GM19455 (cell line): ENCODE measurements around the gene EPS8L3.
"Not testable (repeated sequence)": the region's sequence is repeated elsewhere in the genome, so short reads cannot be mapped to it uniquely, and the experiment has no call there.

ENCODE experiments used
- ATAC-seq: cut with Tn5 transposase; IDR thresholded peaks from one replicate; pipeline ENCODE4 v1.9.1; 2021; ENCODE audit not compliant: unreplicated experiment

EPS8L3 gene

DNA sequence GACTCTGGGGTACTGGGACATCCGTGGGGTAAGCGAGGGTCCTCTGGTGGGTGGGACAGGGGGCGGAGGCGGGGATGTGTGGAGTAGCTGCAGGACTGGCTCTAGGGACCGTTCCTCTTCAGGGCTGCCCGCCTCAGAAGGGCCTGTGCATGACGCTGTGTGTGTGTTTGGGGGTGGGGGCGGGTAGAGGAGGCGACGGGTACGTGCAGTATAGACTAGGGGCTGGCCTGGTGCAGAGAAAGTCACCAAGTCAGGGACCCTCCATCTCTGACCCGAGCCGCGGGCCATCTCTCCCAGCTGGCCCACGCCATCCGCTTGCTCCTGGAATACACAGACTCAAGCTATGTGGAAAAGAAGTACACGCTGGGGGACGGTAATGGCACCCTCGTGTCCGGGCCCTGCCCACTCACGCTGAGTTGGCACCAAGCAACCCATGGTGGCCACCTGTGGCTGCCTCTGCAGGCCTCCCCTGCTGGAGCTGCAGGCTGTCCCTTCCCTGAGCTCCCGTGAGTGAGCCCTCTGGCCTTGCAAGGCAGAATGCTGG lies 51.3 kb downstream of the EPS8L3 start:
- ATAC-seq: no peak

DNA sequence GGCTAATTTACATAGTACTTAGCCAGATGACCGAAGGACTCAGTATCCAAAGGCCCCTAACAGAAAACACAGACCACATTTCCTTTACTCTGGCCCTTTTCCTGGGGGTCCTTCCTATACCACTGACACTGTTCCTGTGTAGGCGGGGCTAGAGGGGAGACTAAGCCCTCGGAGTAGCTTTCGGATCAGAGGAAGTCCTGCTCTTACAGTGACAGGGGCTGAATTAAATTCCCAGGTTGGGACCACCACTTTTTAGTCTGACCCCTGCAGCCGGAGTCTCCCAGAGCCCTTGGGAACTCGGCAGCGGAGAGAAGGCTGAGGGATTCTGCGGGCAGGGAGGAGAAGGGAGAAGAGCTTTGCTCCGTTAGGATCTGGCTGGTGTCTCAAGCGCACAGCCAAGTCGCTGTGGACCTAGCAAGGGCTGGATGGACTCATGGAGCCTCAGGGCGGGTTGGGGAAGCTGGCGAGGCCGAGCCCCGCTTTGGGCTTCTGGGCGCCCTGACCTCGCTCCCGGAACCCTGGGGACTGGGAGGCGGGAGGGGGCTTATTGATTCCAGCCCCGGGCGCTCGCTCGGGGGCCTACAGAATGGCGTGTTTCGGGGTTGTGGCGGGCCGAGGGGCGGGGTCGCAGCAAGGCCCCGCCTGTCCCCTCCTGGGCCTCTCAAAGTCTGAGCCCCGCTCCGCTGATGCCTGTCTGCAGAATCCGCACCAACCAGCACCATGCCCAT lies 52.0 kb downstream of the EPS8L3 start, which contains the start of gene GSTM5:
TSS of gene GSTM5 (plus strand) at position 659 of the 728 bp plus-strand sequence. CDS start at position 721, 62 bp downstream.
- ATAC-seq: not testable (repeated sequence)

DNA sequence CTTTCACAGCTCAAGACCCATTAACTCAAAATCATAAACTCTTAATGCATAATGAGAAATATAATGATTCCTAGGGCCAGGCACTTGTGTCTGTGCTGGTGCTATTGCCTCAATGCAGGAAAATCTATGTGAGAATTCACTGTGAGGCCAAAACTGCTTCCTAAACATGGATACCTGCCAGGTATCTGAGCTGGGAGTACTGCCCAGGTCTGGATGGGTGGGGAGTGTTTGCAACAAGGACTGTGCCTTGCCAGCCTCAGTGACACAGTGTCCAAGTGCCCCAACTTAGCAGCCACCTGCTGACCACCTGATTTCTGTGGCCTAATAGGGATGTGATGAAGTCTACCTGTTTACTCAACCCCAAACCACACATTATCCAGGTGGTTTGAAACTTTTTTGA lies 53.9 kb downstream of the EPS8L3 start:
- ATAC-seq: not testable (repeated sequence)

DNA sequence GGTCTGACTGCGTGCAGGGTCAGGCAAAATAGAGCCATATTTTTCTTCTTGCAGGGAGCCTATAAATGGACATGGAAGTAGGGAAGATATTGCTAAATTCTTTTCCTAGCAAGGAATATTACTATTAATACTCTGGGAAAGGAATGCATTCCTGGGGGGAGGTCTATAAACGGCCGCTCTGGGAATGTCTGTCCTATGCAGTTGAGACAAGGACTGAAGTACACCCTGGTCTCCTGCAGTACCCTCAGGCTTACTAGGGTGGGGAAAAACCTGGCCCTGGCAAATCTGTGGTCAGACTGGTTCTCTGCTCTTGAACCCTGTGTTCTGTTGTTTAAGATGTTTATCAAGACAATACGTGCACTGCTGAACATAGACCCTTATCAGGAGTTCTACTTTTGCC lies 54.8 kb downstream of the EPS8L3 start:
- not testable (repeated sequence) for ATAC-seq

GRCh38 chr1:109705411-109705810 lies 58.3 kb downstream of the EPS8L3 start:
- ATAC-seq: no peak

GRCh38 chr1:109704173-109704572 lies 59.5 kb downstream of the EPS8L3 start:
- no peak for ATAC-seq

- ATAC-seq: not testable (repeated sequence)
Observed at GRCh38 chr1:109702940-109703339, 60.8 kb downstream of the EPS8L3 start.
